ENCODE measurements around the gene MAEL. TPM values are rescaled to one million over a fixed set of nuclear protein-coding genes. Genes with fewer than 3 reads are reported as not detected.
A peak's percentile ranks its signal among the peaks of the same experiment; 100 is the strongest.

MAEL gene
- total RNA-seq, 4 donors from 2014 or later = 0.37 TPM; not detected in 3

GRCh38 chr1:167068761-167069160 is 79.7 kb downstream of the MAEL start:
- no peak for TF ChIP-seq CTCF (IDR thresholded peaks at IDR 0.05)
- DNase-seq (ENCODE audit: low spot score) (no peak), ATAC-seq (ENCODE audit: low FRiP score) (no peak)

GRCh38 chr1:167071286-167071685 is 82.2 kb downstream of the MAEL start:
- no peak for ATAC-seq (ENCODE audit: low FRiP score)
- DNase-seq (ENCODE audit: low spot score) = no peak
- no peak for TF ChIP-seq CTCF (IDR thresholded peaks at IDR 0.05)

Small RNAs within 50 kb of the gene (small RNA-seq; reads per million reads assigned to genes)
- gene RNA5SP65 = 3.2 reads per million, percentile 63 among the genes with 10 or more reads in this experiment

Other genes starting within 250 kb of the MAEL start
- 10 to 100 TPM; 22.4 to 41.3 (median 28.3) TPM for gene POGK, start 149.8 kb upstream of the MAEL start, total RNA-seq
- 1 to 10 TPM; 5.9 to 8.7 (median 6.8) TPM for gene TADA1, start 113.0 kb upstream of the MAEL start, total RNA-seq
- gene ILDR2, start 13.7 kb upstream of the MAEL start, total RNA-seq = 10 to 100 TPM in 1 of 4 donors, 1 to 10 TPM in 2, not detected in 1; 3.5 to 15.3 (median 6.1) TPM
- gene GPA33, start 101.1 kb downstream of the MAEL start, total RNA-seq = under 1 TPM in 2 of 4 donors, not detected in 2; 0.37 to 0.72 TPM
- under 1 TPM; 0.12 to 0.65 (median 0.36) TPM for gene STYXL2, start 104.8 kb downstream of the MAEL start, total RNA-seq
- 10 to 100 TPM; 10.3 to 18.9 (median 13.5) TPM for gene POU2F1, start 231.6 kb downstream of the MAEL start, total RNA-seq

Data from omental fat pad (tissue), 4 donors.